Middle frontal gyrus (tissue), 1 donor: ENCODE results near the gene OR4M2.
"Not testable (repeated sequence)": the region's sequence is repeated elsewhere in the genome, so short reads cannot be mapped to it uniquely, and the experiment has no call there.

Source experiments
- DNase-seq: peaks from one replicate; pipeline ENCODE4 v3.0.0-alpha.2; 2015; ENCODE audit warnings: low spot score; ENCODE audit errors: extremely low spot score

OR4M2 gene

DNA sequence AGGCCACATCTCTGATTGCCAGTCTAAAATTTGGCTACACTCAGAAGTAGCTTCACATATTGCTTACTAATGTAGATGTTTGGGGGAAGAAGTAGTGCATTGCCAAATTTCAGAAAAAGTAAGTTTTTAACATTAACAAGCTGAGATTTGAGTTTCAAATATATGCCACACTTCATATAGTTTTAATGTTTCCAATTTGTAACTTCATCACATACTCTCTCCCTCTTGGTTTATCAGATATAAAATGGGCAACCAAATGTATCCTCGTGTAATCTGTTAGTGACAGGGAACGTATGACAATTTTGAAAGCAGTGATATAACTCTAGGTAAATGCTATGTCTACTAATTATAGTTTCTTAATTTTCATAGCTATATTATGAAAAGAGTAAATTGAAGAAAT is at the start of gene OR4M2:
Gene OR4M2, plus strand, starts transcription at position 301 of the 400 bp plus-strand sequence. Its CDS starts 98 bp downstream, at position 399.
- DNase-seq, result not testable (repeated sequence)

GRCh38 chr15:22069267-22069666 is 11.1 kb upstream of the OR4M2 start:
- not testable (repeated sequence) for DNase-seq

DNA sequence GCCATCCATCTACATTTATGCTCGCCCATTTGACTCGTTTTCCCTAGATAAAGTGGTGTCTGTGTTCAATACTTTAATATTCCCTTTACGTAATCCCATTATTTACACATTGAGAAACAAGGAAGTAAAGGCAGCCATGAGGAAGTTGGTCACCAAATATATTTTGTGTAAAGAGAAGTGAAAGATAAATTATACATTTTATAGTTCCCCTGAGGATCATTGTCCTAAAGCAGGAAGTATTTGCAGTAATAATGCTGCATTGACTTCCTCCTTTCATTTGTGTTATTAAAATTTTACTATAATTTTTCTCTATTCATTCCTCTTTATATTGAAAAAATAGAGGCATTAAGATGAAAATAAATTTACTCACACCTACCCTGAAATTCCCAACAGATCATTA is 1.1 kb downstream of the OR4M2 start:
- DNase-seq, result not testable (repeated sequence)

DNA sequence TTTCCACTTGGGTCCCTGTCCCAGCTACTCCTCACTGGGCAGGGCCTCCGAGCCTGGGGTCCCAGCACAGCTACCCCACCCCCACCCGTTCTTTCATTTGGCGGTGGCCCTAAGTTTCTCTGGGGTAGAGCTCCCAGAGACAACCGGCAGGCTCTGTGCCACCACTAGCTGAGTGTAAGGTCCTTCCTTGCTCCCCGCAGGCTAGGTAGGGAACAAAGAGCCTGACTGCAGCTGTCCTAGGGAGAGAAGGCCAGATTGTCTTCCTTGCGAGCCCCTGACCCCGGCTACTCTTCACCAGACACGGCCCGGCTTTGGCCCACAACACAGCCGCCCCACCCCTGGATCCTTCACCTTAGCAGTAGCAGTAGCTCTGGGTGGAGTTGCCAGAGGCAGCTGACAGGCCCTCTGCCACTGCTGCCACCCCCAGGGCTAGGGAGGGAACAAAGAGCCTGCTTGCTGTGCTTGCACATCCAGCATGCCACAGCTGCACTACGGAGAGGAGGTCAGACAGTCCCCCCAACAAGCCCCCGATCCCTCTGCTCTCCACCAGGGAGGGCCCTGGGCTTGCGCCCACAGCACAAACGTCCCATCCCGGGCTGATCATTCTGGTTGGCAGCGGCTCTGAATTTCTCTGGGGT is 18.4 kb downstream of the OR4M2 start:
- not testable (repeated sequence) for DNase-seq

DNA sequence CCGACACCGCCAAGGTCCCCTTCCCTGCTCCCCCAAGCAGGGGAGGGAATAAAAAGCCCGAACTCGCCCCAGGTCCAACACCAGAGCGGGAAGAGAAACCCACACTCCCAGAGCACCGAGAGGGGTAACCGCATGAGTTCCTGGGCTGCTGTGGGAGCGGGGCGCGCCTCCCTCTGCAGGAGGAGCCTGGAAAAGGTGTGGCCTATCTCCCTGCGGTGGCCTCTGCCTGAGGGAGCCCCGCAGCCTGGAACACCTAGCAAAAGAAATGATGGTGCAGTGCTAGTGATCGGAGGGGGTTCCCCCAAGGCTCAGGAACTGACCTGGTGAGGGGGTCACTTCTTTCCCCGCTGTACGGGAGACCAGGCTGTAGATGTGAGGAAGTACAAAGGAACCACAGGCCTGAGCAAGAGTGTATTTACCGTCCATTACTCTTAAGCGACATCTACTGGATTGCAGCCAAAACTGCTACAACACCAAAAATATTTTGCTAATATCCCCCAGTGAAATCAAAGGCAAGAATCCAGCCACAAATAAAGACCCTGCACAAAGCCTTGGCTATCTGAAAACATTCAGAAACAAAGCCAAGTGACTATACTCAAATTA is 19.1 kb downstream of the OR4M2 start:
- not testable (repeated sequence) for DNase-seq

DNA sequence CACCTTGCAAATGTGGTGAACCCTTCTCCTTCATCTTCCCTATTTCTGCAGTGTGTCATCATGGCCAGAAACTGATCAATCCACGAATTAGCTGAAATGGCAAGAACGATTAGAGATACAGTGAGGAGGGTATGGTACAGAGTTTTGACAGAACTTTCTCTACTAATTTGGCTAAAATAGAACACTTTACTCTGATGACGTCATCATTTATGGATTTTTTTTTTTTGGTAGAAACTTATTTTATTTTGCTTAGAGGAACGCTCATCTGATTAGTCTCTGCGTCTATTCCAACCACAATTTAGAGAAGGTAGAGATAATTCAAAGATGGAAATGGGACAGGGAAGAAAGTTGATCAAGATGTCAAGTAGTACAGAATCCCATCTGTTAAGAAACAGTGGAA is 41.7 kb downstream of the OR4M2 start:
- DNase-seq, result not testable (repeated sequence)
